SK-N-SH treated with all-trans-retinoic acid at 6 μM for 48 hours (cell line): ENCODE data around the gene TAS1R1.
A peak's percentile ranks its signal among the peaks of the same experiment; 100 is the strongest.

Experiments
- ATAC-seq: fragments of 200-7000 bp; cut with Tn5 transposase; 3 replicates; pipeline ENCODE4 v1.9.1; 2020; ENCODE audit warnings: mild to moderate bottlenecking, moderate library complexity
- CSDC2 ChIP-seq: fragments of 250-450 bp; sonication (Bioruptor Pico); IDR thresholded peaks from 2 replicates; pipeline ENCODE4 v1.5.0; 2020; ENCODE audit warnings: mild to moderate bottlenecking, moderate library complexity
- CSRNP3 ChIP-seq: fragments of 250-450 bp; sonication (Bioruptor Pico); IDR thresholded peaks from 2 replicates; pipeline ENCODE4 v1.5.1; 2021; ENCODE audit warnings: mild to moderate bottlenecking, moderate library complexity
- ESRRG ChIP-seq: fragments of 250-450 bp; sonication (Bioruptor Pico); IDR thresholded peaks from 2 replicates; pipeline ENCODE4 v1.6.1; 2021; ENCODE audit warnings: mild to moderate bottlenecking
- ISL1 ChIP-seq: fragments of 250-450 bp; sonication (Bioruptor Pico); IDR thresholded peaks from 2 replicates; pipeline ENCODE4 v2.1.2; 2022; ENCODE audit warnings: mild to moderate bottlenecking, moderate library complexity
- OSR1 ChIP-seq: fragments of 250-450 bp; sonication (Bioruptor Pico); IDR thresholded peaks from 2 replicates; pipeline ENCODE4 v1.8.0; 2022; ENCODE audit warnings: moderate library complexity, mild to moderate bottlenecking, inconsistent platforms
- PATZ1 ChIP-seq: fragments of 250-450 bp; sonication (Bioruptor Pico); IDR thresholded peaks from 2 replicates; pipeline ENCODE4 v1.8.0; 2020; ENCODE audit warnings: mild to moderate bottlenecking, moderate library complexity, borderline replicate concordance
- POU6F1 ChIP-seq: fragments of 250-450 bp; sonication (Bioruptor Pico); IDR thresholded peaks from 2 replicates; pipeline ENCODE4 v1.8.0; 2021; ENCODE audit warnings: low read depth, mild to moderate bottlenecking, moderate library complexity, borderline replicate concordance
- PPARA ChIP-seq: fragments of 250-450 bp; sonication (Bioruptor Pico); IDR thresholded peaks from 2 replicates; pipeline ENCODE4 v1.5.0; 2020; ENCODE audit warnings: mild to moderate bottlenecking, borderline replicate concordance
- RARB ChIP-seq: fragments of 250-450 bp; sonication (Bioruptor Pico); IDR thresholded peaks from 2 replicates; pipeline ENCODE4 v1.8.0; 2021; ENCODE audit warnings: mild to moderate bottlenecking, moderate library complexity
- SNAI2 ChIP-seq: fragments of 250-450 bp; sonication (Bioruptor Pico); IDR thresholded peaks from 2 replicates; pipeline ENCODE4 v1.5.0; 2020; ENCODE audit warnings: mild to moderate bottlenecking, moderate library complexity
- TCF4 ChIP-seq: fragments of 250-450 bp; sonication (Bioruptor Pico); IDR thresholded peaks from 2 replicates; pipeline ENCODE4 v1.8.0; 2021; ENCODE audit warnings: mild to moderate bottlenecking, moderate library complexity, borderline replicate concordance
- TOX ChIP-seq: fragments of 250-450 bp; sonication (Bioruptor Pico); IDR thresholded peaks from 2 replicates; pipeline ENCODE4 v1.8.0; 2021; ENCODE audit warnings: mild to moderate bottlenecking, moderate library complexity, borderline replicate concordance
- ZC3H10 ChIP-seq: fragments of 250-450 bp; sonication (Bioruptor Pico); IDR thresholded peaks from 2 replicates; pipeline ENCODE4 v1.5.1; 2021; ENCODE audit warnings: mild to moderate bottlenecking, moderate library complexity
- ZFP3 ChIP-seq: fragments of 250-450 bp; sonication (Bioruptor Pico); IDR thresholded peaks from 2 replicates; pipeline ENCODE4 v1.5.0; 2020; ENCODE audit warnings: mild to moderate bottlenecking, moderate library complexity
- ZFP30 ChIP-seq: fragments of 450-650 bp; formaldehyde crosslinking; IDR thresholded peaks from 2 replicates; pipeline ENCODE4 v1.5.0; 2022; ENCODE audit warnings: mild to moderate bottlenecking, moderate library complexity
- ZNF70 ChIP-seq: fragments of 450-650 bp; formaldehyde crosslinking; IDR thresholded peaks from 2 replicates; pipeline ENCODE4 v1.5.0; 2020; ENCODE audit warnings: mild to moderate bottlenecking, moderate library complexity
- ZNF8 ChIP-seq: fragments of 450-650 bp; formaldehyde crosslinking; IDR thresholded peaks from 2 replicates; pipeline ENCODE4 v1.5.0; 2020; ENCODE audit warnings: mild to moderate bottlenecking, moderate library complexity
- TF ChIP-seq, protein P1 (sequence below): fragments of 250-450 bp; sonication (Bioruptor Pico); IDR thresholded peaks from 2 replicates; pipeline ENCODE4 v1.5.1; 2020; ENCODE audit warnings: low read depth, mild to moderate bottlenecking, moderate library complexity
- TF ChIP-seq, protein P2 (sequence below): fragments of 250-450 bp; sonication (Bioruptor Pico); IDR thresholded peaks from 2 replicates; pipeline ENCODE4 v1.5.0; 2020; ENCODE audit warnings: mild to moderate bottlenecking, moderate library complexity

Gene TAS1R1

GRCh38 chr1:6577831-6578525 lies 22.9 kb downstream of the TAS1R1 start:
- no peak for ATAC-seq

DNA sequence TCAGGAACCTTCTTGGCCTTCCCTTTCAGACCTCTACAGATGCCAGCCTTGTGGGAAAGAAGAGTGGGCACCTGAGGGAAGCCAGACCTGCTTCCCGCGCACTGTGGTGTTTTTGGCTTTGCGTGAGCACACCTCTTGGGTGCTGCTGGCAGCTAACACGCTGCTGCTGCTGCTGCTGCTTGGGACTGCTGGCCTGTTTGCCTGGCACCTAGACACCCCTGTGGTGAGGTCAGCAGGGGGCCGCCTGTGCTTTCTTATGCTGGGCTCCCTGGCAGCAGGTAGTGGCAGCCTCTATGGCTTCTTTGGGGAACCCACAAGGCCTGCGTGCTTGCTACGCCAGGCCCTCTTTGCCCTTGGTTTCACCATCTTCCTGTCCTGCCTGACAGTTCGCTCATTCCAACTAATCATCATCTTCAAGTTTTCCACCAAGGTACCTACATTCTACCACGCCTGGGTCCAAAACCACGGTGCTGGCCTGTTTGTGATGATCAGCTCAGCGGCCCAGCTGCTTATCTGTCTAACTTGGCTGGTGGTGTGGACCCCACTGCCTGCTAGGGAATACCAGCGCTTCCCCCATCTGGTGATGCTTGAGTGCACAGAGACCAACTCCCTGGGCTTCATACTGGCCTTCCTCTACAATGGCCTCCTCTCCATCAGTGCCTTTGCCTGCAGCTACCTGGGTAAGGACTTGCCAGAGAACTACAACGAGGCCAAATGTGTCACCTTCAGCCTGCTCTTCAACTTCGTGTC lies 23.7 kb downstream of the TAS1R1 start:
- TF ChIP-seq ZNF70 (CRISPR knock-in tag) = no peak
- TF ChIP-seq ZFP3 (CRISPR knock-in tag) = no peak
- TF ChIP-seq ZNF8 (CRISPR knock-in tag) = no peak
- TF ChIP-seq ISL1 (CRISPR knock-in tag) = no peak
- TF ChIP-seq ZFP30 = no peak
- TF ChIP-seq SNAI2 (CRISPR knock-in tag) = no peak
- TF ChIP-seq RARB (CRISPR knock-in tag) = no peak
- TF ChIP-seq PATZ1 (CRISPR knock-in tag) = no peak
- TF ChIP-seq POU6F1 = no peak
- no peak for ATAC-seq

More at GRCh38 chr1:6577831-6578525, 22.9 kb downstream of the TAS1R1 start:
- no peak for TF ChIP-seq RARB (CRISPR knock-in tag)
- TF ChIP-seq CSDC2 (CRISPR knock-in tag) = no peak
- TF ChIP-seq ZNF70 (CRISPR knock-in tag) = no peak
- TF ChIP-seq, protein P1, sequence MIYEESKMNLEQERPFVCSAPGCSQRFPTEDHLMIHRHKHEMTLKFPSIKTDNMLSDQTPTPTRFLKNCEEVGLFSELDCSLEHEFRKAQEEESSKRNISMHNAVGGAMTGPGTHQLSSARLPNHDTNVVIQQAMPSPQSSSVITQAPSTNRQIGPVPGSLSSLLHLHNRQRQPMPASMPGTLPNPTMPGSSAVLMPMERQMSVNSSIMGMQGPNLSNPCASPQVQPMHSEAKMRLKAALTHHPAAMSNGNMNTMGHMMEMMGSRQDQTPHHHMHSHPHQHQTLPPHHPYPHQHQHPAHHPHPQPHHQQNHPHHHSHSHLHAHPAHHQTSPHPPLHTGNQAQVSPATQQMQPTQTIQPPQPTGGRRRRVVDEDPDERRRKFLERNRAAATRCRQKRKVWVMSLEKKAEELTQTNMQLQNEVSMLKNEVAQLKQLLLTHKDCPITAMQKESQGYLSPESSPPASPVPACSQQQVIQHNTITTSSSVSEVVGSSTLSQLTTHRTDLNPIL (CRISPR knock-in tag) = no peak
- TF ChIP-seq ZFP3 (CRISPR knock-in tag) = no peak
- no peak for TF ChIP-seq OSR1 (CRISPR knock-in tag)
- no peak for TF ChIP-seq PPARA (CRISPR knock-in tag)
- TF ChIP-seq, protein P2, sequence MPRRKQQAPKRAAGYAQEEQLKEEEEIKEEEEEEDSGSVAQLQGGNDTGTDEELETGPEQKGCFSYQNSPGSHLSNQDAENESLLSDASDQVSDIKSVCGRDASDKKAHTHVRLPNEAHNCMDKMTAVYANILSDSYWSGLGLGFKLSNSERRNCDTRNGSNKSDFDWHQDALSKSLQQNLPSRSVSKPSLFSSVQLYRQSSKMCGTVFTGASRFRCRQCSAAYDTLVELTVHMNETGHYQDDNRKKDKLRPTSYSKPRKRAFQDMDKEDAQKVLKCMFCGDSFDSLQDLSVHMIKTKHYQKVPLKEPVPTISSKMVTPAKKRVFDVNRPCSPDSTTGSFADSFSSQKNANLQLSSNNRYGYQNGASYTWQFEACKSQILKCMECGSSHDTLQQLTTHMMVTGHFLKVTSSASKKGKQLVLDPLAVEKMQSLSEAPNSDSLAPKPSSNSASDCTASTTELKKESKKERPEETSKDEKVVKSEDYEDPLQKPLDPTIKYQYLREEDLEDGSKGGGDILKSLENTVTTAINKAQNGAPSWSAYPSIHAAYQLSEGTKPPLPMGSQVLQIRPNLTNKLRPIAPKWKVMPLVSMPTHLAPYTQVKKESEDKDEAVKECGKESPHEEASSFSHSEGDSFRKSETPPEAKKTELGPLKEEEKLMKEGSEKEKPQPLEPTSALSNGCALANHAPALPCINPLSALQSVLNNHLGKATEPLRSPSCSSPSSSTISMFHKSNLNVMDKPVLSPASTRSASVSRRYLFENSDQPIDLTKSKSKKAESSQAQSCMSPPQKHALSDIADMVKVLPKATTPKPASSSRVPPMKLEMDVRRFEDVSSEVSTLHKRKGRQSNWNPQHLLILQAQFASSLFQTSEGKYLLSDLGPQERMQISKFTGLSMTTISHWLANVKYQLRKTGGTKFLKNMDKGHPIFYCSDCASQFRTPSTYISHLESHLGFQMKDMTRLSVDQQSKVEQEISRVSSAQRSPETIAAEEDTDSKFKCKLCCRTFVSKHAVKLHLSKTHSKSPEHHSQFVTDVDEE (CRISPR knock-in tag) = no peak

GRCh38 chr1:6579374-6580118 lies 24.4 kb downstream of the TAS1R1 start, which contains the start of gene ZBTB48:
Gene ZBTB48, plus strand, starts transcription at chr1:6579994. Its CDS starts 616 bp downstream, at chr1:6580610.
- ATAC-seq = peak; percentile 98
- TF ChIP-seq RARB (CRISPR knock-in tag) (no peak), SNAI2 (CRISPR knock-in tag) (no peak), PATZ1 (CRISPR knock-in tag) (no peak), TCF4 (CRISPR knock-in tag) (no peak), TOX (CRISPR knock-in tag) (no peak), ZNF70 (CRISPR knock-in tag) (no peak), ZC3H10 (no peak), ESRRG (CRISPR knock-in tag) (no peak), PPARA (CRISPR knock-in tag) (no peak), CSRNP3 (CRISPR knock-in tag) (no peak), ISL1 (CRISPR knock-in tag) (no peak), ZFP30 (no peak), ZNF8 (CRISPR knock-in tag) (no peak), POU6F1 (no peak)
- TF ChIP-seq, protein P1 (CRISPR knock-in tag) = no peak
